RWPE2 (cell line): ENCODE data around the gene CYYR1.

Experiments
- ATAC-seq: fragments of 200-7000 bp; cut with Tn5 transposase; 3 replicates; pipeline ENCODE4 v1.9.1; 2021; ENCODE audit warnings: low read depth
- DNase-seq: peaks from one replicate; pipeline ENCODE4 v3.0.0-alpha.2; 2020; ENCODE audit warnings: low spot score
- H3K27ac ChIP-seq: fragments of 450-650 bp; 2 replicates; pipeline ENCODE4 v1.5.1; 2017; ENCODE audit warnings: mild to moderate bottlenecking; ENCODE audit not compliant: poor library complexity, severe bottlenecking
- H3K27me3 ChIP-seq: fragments of 250-450 bp; sonication (Bioruptor Pico); 2 replicates; pipeline ENCODE4 v1.5.1; 2021; ENCODE audit warnings: mild to moderate bottlenecking, moderate library complexity; ENCODE audit not compliant: insufficient read depth, poor library complexity, severe bottlenecking
- H3K36me3 ChIP-seq: fragments of 250-450 bp; sonication (Bioruptor Pico); 2 replicates; pipeline ENCODE4 v1.5.1; 2020; ENCODE audit warnings: low read depth, mild to moderate bottlenecking, moderate library complexity
- H3K4me1 ChIP-seq: fragments of 250-450 bp; sonication (Bioruptor Pico); 2 replicates; pipeline ENCODE4 v1.5.1; 2021; ENCODE audit warnings: mild to moderate bottlenecking, moderate library complexity; ENCODE audit not compliant: insufficient read depth, poor library complexity, severe bottlenecking
- H3K4me3 ChIP-seq: fragments of 250-450 bp; sonication (Bioruptor Pico); 2 replicates; pipeline ENCODE4 v1.5.1; 2021; ENCODE audit warnings: mild to moderate bottlenecking, moderate library complexity; ENCODE audit not compliant: severe bottlenecking
- H3K9me3 ChIP-seq: fragments of 250-450 bp; sonication (Bioruptor Pico); 2 replicates; pipeline ENCODE4 v1.5.1; 2021; ENCODE audit warnings: mild to moderate bottlenecking, moderate library complexity; ENCODE audit not compliant: severe bottlenecking
- TF ChIP-seq, protein P1 (sequence below): fragments of 450-650 bp; IDR thresholded peaks from one replicate; pipeline ENCODE4 v1.5.1; 2017; ENCODE audit warnings: mild to moderate bottlenecking, moderate library complexity; ENCODE audit not compliant: poor library complexity, severe bottlenecking

CYYR1 gene

GRCh38 chr21:26433386-26433785 is 139.7 kb downstream of the CYYR1 start:
- Histone ChIP-seq H3K36me3 (no peaks in the 10 kb centered on the region), H3K4me1 (no peaks in the 10 kb centered on the region), H3K9me3 (no peaks in the 10 kb centered on the region), H3K27me3 (no peaks in the 10 kb centered on the region), H3K4me3 (no peak overlapping the region), H3K27ac (no peak overlapping the region)
- no peak for ATAC-seq
- DNase-seq, result no peak
- TF ChIP-seq, protein P1, sequence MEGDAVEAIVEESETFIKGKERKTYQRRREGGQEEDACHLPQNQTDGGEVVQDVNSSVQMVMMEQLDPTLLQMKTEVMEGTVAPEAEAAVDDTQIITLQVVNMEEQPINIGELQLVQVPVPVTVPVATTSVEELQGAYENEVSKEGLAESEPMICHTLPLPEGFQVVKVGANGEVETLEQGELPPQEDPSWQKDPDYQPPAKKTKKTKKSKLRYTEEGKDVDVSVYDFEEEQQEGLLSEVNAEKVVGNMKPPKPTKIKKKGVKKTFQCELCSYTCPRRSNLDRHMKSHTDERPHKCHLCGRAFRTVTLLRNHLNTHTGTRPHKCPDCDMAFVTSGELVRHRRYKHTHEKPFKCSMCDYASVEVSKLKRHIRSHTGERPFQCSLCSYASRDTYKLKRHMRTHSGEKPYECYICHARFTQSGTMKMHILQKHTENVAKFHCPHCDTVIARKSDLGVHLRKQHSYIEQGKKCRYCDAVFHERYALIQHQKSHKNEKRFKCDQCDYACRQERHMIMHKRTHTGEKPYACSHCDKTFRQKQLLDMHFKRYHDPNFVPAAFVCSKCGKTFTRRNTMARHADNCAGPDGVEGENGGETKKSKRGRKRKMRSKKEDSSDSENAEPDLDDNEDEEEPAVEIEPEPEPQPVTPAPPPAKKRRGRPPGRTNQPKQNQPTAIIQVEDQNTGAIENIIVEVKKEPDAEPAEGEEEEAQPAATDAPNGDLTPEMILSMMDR, result no peak

DNA sequence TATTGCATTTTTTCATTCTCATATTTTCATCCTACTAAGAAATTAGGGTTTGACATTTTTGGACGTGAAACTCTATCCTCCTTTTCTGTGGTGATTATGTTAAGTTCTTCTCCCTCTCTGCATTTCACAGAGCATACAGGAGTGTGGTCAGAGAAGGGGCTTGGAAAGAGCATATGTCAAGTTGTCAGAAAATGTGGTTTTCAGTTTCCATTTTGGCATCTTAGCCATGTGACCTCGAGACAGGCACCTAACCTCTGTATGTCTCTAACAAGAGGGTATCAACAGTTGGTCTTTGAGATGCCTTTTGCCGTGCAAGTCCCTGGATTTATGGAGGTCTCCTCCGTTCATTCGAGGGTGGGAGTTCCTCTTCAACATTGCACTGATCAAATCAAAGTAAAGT is 140.7 kb downstream of the CYYR1 start:
- DNase-seq (no peak), ATAC-seq (no peak)
- Histone ChIP-seq H3K36me3 (no peaks in the 10 kb centered on the region), H3K4me3 (no peak overlapping the region), H3K27me3 (no peaks in the 10 kb centered on the region), H3K9me3 (no peaks in the 10 kb centered on the region), H3K4me1 (no peaks in the 10 kb centered on the region), H3K27ac (no peak overlapping the region)
- TF ChIP-seq, protein P1, result no peak

DNA sequence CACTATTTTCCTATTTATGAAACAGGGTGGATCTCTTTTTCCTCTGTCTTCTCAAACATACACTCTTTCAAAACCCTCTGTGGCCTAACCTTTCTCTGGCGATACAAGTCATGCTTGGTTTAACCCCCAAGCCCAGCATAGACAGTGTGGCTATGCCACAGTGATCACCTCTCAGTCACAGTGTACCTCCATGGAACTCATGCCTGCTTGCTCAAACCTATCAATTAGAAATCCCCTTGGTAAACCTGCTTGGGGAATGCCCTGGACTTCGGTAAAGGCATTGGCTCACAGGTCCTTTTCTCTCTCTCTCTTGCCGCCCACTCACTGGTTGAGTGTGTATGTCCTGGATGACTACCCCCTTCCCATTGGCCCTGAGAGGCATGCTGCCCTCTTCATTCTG is 147.5 kb downstream of the CYYR1 start:
- ATAC-seq, result no peak
- Histone ChIP-seq H3K36me3 (no peaks in the 10 kb centered on the region), H3K4me3 (no peak overlapping the region), H3K27me3 (no peaks in the 10 kb centered on the region), H3K4me1 (no peaks in the 10 kb centered on the region), H3K9me3 (no peaks in the 10 kb centered on the region), H3K27ac (no peak overlapping the region)
- TF ChIP-seq, protein P1, result no peak
- no peak for DNase-seq

DNA sequence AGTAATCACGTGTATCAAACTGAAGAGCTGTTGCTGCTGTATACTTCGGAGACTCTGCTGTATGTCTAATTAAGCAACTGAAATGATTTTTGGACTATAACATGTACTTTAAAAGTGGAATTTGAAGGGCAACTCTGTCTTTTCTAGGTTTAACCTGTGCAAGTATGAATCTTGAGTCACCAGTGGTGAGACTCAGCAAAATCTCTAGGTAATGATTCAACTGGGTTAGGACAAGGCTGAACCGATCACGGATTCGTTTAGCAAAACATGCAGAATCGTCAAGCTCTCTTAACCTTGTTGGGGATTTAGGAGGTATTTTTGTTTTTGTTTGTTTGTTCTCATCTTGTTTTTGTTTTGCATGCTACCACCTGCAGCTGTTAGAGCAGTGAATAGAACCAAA is 149.6 kb downstream of the CYYR1 start:
- Histone ChIP-seq H3K27ac (no peak overlapping the region), H3K9me3 (no peaks in the 10 kb centered on the region), H3K4me1 (no peaks in the 10 kb centered on the region), H3K36me3 (no peaks in the 10 kb centered on the region), H3K4me3 (no peak overlapping the region), H3K27me3 (no peaks in the 10 kb centered on the region)
- DNase-seq (no peak), ATAC-seq (no peak)
- TF ChIP-seq, protein P1, result no peak

DNA sequence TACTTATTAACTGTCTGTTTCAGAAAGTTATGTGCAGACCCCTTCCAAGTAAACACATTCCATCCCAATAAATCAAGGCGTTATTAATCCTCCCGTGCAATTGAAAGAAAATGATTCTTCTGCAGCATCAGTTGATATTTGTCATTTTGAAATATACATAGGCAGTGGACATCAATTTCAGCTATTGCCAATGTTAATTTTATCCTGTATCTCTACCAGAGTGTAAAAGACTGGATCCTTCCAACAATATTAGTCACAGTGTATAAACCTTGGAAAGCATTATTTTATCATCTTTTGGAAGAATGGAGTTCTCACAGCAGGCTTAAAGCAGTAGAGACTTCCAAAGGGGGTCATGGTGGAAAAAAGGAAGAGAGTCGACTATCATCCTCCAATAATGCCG is 150.4 kb downstream of the CYYR1 start:
- DNase-seq (no peak), ATAC-seq (no peak)
- no peaks in the 10 kb centered on the region for H3K4me1 ChIP-seq
- no peaks in the 10 kb centered on the region for H3K27me3 ChIP-seq
- H3K36me3 ChIP-seq, result no peaks in the 10 kb centered on the region
- TF ChIP-seq, protein P1, result no peak
- no peak overlapping the region for H3K4me3 ChIP-seq
- H3K9me3 ChIP-seq, result no peaks in the 10 kb centered on the region
- no peak overlapping the region for H3K27ac ChIP-seq
